LoVo (cell line): ENCODE results near the gene ARHGAP22.

ENCODE experiments used
- DNase-seq: peaks from one replicate; pipeline ENCODE4 v3.0.0-alpha.2; 2016; ENCODE audit warnings: low spot score

ARHGAP22 gene

DNA sequence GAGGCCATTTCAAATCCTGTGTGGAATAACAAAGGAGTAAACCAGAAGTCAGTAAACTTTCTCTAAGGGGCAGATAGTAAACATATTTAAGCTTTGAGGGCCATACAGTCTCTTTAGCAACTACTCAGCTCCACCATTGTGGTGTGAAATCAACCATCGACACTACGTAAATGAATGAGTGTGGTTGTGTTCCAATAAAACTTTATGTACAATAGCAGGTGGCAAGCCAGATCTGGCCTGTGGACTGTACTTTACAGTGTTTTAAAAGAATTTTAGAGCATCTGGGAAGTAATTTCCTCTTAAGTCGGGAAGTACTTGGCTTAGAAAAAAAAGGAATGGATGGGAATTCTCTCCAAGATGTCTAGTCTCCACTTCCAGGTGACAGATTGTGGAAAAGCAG, 71.3 kb downstream of the ARHGAP22 start:
- DNase-seq: no peak

- DNase-seq: no peak
Measured at GRCh38 chr10:48531486-48531885, 73.4 kb downstream of the ARHGAP22 start.

- no peak for DNase-seq
Measured at GRCh38 chr10:48529331-48529730, 75.5 kb downstream of the ARHGAP22 start.

DNA sequence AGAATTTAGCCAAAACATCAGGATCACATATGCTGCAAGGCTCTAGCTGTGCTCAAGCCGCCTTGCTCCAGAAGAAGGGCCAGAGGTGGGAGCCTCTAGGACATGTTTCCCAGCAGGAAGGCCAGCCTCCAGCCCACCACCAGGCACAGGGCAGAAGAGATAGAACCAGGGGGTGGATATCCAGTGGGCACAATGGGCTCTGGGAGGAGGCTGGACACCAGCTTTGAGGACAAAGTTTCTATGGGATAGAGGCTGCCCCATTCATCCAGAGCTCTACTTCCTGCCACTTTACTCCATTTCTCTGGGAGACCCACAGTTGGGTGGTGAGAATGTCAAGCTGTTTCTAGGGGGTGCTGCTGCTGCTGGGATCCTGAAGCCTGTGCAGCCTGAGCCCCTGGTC, 77.1 kb downstream of the ARHGAP22 start:
- DNase-seq: no peak

DNA sequence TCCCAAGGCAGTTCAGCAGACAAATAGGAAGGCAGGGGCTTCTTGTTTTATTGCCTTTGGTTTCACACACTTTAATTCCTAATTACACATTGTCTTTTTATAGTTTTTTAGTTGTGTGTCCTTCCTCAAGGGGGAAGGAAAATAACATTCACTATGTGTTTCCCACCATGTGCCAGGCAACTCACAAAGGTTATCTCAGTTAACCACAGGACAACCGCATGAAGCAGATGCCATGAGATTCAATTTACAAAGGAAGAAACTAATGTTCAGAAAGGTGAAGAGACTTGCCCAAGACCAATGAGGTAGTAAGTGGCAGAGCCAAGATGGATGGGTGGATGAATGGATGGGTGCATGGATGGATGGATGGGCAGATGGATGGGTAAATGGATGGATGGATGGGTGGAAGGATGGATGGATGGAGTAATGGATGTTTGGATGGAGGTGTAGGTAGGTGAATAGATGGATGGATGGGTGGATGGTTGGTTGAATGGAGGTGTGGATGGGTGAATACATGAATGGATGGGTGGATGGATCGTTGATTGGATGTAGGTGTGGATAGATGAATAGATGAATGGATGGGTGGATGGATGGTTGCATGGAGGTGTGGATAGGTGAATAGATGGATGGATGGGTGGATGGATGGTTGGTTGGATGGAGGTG, 77.9 kb downstream of the ARHGAP22 start:
- DNase-seq: no peak

DNA sequence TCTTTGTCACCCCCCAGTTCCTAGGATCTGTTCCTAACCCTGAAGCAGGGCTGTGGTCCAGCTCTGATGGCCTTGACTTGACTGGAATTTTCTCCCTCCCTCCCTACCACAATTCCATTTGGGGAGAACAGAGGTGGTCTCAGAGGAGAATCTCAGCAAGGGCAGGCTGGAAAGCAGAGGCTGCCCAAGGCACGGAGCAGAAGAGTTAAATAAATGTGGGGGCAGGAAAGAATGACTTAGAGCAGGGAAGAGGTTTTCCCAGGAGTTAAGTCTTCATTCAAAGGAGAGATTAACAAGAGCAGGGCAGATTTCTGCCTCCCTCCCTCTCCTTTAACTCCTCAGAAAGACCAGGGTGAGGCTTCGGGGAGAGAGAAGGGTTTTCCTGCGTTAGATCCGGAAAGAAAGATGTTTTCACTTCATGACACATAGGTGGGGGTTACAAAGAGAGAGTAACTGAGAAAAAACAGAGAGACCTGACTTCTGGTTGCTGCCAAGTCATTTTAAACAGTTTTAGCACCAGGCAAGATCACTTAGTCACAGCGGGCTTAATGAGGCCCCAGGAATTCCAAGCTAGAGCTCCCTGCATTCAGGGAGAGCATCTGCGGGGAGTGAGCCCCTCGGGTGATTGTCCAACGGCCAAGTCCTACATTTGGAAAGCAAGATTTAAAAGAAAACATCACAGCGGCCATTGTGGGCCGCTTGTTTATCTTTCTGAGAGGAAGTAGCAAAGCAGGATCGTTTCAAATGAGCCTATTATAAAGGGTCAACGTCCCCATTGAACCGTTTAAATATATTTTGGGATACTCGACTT, 78.7 kb downstream of the ARHGAP22 start:
- DNase-seq: no peak

- no peak for DNase-seq
Measured at GRCh38 chr10:48525113-48525512, 79.8 kb downstream of the ARHGAP22 start.

DNA sequence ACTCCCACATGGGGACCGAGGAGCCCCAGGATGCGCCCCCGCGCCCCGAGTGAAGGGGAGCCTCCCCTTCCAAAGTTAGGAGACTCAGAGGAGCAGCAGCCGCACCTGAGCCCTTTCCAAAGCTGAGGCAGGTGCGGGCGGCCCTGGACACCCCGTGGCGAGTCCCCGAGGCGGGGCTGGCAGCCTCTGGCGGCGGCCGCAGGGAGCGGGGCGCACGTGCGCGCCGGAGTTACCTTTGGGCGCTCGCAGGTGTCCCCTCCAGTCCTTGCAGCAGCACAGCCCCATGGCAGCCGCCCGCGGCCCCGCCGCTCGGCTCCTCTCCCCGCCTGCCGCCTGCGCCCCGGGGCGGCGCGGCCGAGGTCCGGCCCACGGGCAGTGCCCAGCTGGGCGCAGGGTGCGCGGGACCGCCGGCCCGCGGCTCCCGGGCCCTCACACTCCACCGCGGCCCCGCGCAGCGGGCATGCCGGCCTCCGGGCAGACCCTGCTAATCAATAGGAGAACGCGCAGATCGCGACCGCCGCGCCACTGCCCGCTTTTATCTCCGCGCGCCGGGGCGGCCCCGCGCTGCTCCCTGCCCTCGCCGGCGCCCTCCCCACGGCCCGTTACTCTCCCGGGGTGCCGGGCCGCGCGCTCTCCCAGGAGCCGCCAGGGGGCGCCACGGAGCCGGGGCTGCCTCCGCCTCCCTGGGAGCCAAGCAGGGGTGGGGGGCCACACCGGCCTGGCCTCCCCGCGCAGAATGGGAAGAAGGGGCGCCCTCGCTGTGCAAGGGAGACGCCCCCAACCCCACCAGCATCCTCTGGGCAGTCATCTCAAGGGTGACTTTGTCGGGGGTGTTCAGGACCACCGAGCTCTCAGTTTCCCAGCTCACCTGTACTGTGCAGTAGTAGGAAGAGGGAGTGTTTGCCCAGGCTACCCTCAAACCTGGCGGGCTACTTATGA, 80.8 kb downstream of the ARHGAP22 start:
- DNase-seq: no peak

DNA sequence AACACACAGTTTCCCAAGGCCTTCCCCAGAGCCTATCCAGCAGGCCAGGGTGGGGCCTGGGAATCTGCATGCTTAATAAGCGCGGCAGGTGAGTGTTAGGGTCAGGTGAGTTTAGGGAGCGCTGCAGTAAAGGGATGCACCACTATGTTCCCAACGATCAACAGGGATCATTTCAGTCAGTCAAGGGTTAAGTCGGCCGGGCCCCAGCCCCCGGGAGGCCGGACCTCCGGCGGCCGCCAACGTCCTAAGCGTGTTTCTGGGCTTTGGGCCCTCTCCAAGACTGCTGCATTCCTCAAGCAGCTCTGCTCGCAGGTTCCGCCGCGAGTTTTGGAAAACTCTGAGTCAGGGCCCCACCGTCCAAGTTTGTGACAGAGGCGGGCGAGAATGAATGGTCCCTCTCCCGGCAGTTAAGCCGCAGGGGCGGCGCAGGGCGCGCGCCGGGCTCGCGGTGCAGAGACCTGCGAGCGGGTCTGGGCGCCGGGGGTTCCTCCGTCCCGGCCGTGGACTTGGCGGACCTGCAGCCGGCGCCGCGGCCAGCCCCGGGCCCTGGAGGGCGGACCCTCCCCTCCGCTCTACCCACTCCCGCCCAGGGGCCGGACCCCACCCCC, 81.6 kb downstream of the ARHGAP22 start:
- no peak for DNase-seq

DNA sequence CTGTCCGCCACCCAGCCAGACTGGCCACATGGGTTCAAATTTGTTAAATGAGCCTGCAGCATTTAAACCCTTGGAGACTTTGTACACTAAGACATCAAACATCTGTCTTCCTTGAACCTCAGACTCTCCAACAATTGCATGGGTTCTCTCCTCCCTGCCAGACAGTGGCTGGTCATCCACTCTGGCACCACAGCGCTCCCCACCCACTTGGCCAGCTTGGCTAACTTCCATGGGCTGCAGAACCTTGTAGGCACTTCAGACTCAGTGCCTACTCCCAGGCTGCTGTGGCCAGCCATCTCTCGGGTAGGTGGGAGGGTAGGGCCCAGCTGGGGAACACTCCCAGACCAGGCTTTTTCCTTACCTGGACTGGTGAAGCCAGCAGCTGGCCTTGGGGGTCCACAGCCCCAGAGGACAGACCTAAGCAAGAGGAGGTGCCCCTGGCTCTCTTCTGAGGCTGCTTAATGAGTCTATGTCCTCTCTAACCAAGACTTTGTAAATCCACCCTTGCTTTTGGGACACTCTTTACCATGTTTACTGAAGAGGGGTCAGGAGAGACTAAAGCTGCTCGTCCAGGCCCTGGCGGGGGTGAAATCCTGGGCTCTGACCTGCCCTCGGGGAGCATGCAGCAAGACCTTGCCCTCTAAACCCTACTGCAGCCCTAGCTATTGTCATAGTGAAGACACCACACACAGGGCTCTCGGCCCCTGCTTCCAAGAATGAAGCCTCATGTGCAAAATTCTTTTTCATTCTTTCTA, 82.7 kb downstream of the ARHGAP22 start:
- no peak for DNase-seq

DNA sequence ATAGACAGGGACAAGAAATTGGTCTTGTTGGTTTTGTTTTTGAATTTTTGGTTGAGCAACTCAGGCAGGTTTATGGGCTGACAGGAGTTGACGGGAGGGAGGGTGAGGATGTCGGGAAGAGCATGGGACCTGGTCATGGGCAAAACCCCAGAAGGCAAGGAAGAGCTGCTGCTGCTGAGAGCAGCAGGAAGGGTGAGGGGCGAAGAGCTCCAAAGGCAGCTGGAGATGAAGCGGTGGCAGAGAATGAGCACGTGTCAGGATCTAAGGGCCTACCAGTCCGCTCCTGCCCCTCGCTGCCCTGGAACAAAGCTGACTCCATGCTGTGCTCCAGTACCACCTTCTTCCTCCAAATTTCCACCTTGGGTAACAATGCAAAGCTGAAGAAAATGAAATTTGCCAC, 84.3 kb downstream of the ARHGAP22 start:
- DNase-seq: no peak

DNA sequence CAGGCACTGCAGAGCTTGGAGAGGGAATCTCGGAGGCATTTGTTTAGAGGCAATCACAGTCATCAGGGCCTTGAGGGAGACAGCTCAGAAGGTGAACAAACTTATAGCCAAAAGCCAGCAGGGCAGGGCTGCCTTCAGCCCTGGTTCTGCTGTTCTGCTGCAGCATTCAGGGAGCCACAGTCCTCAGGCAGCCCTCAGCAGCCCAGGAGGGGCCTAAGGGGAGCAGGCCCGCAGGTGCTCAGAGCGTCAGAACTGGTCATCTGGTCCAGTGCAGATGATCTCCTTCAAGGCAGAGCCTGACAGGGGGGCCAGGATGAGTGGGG, 84.7 kb downstream of the ARHGAP22 start:
- DNase-seq: no peak

- no peak for DNase-seq
Measured at GRCh38 chr10:48519481-48520183, 85.2 kb downstream of the ARHGAP22 start.

GRCh38 chr10:48518986-48519385, 85.9 kb downstream of the ARHGAP22 start:
- no peak for DNase-seq

GRCh38 chr10:48517911-48518811, 86.7 kb downstream of the ARHGAP22 start:
- no peak for DNase-seq

- no peak for DNase-seq
Measured at GRCh38 chr10:48517482-48517881, 87.4 kb downstream of the ARHGAP22 start.

GRCh38 chr10:48516911-48517310, 88.0 kb downstream of the ARHGAP22 start:
- no peak for DNase-seq

DNA sequence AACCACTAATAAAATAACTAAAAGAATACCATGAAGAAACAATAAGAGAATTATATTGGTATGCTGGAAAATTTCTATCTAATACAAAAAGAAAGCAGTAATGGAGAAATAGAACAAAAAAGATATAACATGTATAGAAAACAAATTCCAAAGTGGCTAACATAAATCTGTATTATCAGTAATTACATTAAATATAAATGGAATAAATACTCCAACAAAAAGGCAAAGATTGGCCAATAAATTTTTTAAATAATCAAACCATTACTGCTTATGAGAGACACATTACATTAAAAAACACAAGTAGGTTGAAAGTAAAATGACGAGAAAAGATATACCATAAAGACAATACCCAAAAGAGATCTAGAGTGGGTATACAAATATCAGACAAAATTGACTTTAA, 90.0 kb downstream of the ARHGAP22 start:
- no peak for DNase-seq

GRCh38 chr10:48514255-48514654, 90.6 kb downstream of the ARHGAP22 start:
- no peak for DNase-seq

- DNase-seq: no peak
Measured at GRCh38 chr10:48512861-48513260, 92.0 kb downstream of the ARHGAP22 start.
